Neural progenitor cell (in vitro differentiated cells): ENCODE measurements around the gene LCE1E.

Experiments
- CTCF ChIP-seq: fragments of 200-600 bp; sonication (generic); IDR thresholded peaks from 2 replicates; pipeline ENCODE4 v1.5.1; 2017; ENCODE audit warnings: antibody characterized with exemption, mild to moderate bottlenecking
- EZH2 ChIP-seq: fragments of 200-600 bp; sonication (generic); IDR thresholded peaks from 2 replicates; pipeline ENCODE4 v1.6.1; 2017; ENCODE audit warnings: antibody characterized with exemption, mild to moderate bottlenecking, moderate library complexity
- EZH2phosphoT487 ChIP-seq: fragments of 200-600 bp; sonication (generic); IDR thresholded peaks from 2 replicates; pipeline ENCODE4 v1.6.1; 2017; ENCODE audit warnings: antibody characterized with exemption

GRCh38 chr1:152759453-152760173 lies 26.4 kb upstream of the LCE1E start:
- TF ChIP-seq CTCF: no peak
- no peak for TF ChIP-seq EZH2
- no peak for TF ChIP-seq EZH2phosphoT487
